ENCODE data around the gene FLT1. TPM values are rescaled to one million over a fixed set of nuclear protein-coding genes. Genes with fewer than 3 reads are reported as not detected.

The FLT1 gene
- total RNA-seq, 2 experiments from 2014 or later = 2.5 to 3.3 TPM

DNA sequence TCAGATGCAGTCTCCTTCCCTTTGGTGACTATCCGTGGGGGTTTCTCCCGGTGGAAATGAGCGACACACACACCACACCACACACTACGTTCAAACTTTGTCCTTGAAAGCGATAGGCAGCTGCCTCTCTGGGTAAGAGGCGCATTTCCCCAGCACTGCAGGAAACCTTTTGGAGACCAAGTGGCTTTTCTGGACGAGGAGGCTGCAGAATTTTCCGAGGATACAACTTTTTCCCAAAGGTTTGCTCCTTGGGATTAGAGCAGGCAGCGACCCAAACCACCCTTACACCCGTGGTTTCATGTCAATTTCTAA lies 38.2 kb upstream of the FLT1 start:
- no peak for DNase-seq
- Mint-ChIP-seq H3K27ac (no peak overlapping the region), H3K36me3 (no peaks in the 10 kb centered on the region), H3K27me3 (peaks cover 43% of the 10 kb centered on the region), H3K4me1 (no peaks in the 10 kb centered on the region), H3K9me3 (no peaks in the 10 kb centered on the region), H3K4me3 (peak overlapping the region; percentile 52)

DNA sequence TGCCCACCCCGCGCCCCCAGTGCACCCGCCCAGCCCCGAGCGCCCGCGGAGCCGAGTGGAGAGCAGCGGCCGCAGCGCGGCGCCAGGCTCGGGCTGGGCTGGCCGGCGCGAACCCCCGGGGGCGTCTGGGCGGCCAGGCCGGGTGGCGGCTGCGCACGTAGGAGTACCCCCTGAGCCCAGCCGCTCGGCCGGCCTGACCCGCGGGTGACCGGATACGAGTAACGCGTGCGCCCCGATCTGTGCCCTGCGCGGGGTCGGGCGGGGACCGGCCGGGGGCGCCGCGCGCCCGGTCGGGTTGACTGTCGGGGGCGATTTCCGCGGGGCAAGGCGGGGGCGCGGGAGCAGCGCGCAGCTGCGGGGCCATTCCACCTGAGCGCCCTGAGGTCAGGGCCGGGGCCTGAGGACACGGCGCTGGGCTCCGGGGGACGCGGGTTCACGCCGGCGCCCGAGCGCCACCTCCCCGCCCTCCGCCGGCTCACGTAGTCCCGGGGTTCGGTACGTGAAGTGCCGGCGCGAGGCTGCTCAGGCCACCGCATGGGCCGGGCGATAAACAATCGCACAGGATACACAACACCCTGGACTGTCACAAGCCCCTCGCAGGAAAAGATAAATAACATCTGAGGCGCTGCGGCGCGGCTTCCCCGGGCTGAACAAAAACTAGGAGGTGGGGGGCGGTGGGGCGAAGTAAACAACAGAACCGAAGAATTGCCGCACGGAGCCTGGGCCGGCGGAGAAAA lies 37.6 kb upstream of the FLT1 start:
- Mint-ChIP-seq H3K36me3 (no peaks in the 10 kb centered on the region), H3K27ac (no peak overlapping the region), H3K4me1 (peaks cover 4% of the 10 kb centered on the region), H3K4me3 (peak overlapping the region; percentile 52), H3K27me3 (peaks cover 48% of the 10 kb centered on the region), H3K9me3 (no peaks in the 10 kb centered on the region)
- DNase-seq = no peak

DNA sequence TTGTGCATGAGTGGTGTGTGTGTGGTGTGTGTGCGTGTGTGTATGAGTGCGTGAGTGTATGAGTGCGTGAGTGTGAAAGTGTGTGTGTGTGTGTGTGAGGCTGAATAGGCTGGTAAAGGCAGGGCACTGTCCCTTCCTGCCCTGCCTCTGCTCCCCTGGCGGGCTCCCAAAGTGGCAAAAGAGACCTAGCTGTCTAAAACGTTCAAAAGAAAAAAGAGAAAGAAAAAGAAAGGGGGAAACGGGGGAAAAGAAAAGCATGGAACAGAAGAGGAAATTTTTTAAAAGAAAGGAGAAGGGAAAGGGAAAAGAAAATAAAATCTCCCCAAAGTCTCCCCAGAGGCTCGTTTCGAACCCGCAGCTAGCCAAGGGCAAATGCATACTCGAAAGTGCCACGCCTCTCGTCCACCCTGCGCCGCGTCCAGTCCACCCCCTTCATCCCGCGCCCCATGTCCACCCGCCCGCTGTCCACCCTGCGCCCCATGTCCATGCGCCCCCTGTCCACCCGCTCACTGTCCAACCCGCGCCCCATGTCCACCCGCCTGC lies 37.0 kb upstream of the FLT1 start:
- no peak for DNase-seq
- no peaks in the 10 kb centered on the region for H3K36me3 Mint-ChIP-seq
- H3K9me3 Mint-ChIP-seq = no peaks in the 10 kb centered on the region
- no peak overlapping the region for H3K27ac Mint-ChIP-seq
- peaks cover 48% of the 10 kb centered on the region for H3K27me3 Mint-ChIP-seq
- no peak overlapping the region for H3K4me3 Mint-ChIP-seq
- H3K4me1 Mint-ChIP-seq = peaks cover 4% of the 10 kb centered on the region

DNA sequence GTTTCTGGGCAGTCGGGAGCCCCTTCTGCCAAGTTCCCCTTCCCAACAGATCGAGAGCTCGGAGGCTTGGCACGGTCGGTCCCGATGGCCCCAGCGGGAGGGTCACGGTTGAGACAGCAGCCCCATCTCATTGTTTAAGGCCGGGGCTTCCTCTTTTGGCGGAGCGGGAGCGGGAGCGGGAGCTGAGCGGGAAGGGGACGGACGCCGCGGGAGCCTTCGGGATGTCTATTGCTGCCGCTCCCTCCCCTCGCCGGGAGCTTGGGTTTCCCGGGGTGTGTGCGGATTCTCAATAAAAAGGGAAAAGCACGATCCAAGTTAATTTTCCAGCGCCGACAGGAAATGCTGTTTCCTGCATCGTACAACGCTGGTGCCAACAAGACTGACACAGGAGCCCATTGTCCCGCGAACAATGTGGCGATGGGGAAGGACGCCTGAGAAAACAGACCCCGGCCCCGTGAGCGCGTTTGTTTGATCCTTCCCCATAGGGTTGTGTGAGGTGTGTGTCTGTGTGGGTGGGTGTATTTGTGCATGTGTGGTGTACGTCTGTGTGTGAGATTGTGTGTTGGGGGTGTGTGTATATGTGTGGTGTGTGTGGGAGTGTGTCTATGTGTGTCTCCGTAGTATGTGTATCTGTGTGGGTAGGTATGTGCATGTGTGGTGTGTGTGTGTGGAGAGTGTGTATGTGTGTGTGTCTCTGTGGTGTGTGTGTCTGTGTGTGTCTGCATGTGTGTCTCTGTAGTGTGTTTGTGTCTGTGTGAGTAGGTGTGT lies 36.3 kb upstream of the FLT1 start:
- peaks cover 46% of the 10 kb centered on the region for H3K27me3 Mint-ChIP-seq
- H3K27ac Mint-ChIP-seq = no peak overlapping the region
- DNase-seq = no peak
- H3K9me3 Mint-ChIP-seq = no peaks in the 10 kb centered on the region
- peaks cover 4% of the 10 kb centered on the region for H3K4me1 Mint-ChIP-seq
- no peak overlapping the region for H3K4me3 Mint-ChIP-seq
- no peaks in the 10 kb centered on the region for H3K36me3 Mint-ChIP-seq

DNA sequence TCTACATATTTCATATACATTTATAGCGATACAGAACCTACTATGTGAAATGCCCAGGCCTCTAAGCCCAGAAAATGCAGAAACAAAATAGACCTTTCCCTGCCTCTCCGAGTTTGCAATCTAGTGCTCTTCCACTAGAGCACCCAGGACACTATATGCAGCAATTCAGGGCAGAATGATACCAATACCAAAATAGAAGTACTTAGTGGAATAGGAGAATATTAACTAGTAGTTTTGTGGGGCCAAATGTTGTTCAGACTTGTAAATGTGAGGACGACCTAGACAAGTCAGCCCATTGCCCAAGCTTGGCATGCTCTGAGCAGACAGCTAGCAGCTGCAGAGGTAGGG lies 35.8 kb upstream of the FLT1 start:
- Mint-ChIP-seq H3K4me1 (peaks cover 4% of the 10 kb centered on the region), H3K27ac (no peak overlapping the region), H3K4me3 (no peak overlapping the region), H3K27me3 (peaks cover 46% of the 10 kb centered on the region), H3K36me3 (no peaks in the 10 kb centered on the region), H3K9me3 (no peaks in the 10 kb centered on the region)
- no peak for DNase-seq

DNA sequence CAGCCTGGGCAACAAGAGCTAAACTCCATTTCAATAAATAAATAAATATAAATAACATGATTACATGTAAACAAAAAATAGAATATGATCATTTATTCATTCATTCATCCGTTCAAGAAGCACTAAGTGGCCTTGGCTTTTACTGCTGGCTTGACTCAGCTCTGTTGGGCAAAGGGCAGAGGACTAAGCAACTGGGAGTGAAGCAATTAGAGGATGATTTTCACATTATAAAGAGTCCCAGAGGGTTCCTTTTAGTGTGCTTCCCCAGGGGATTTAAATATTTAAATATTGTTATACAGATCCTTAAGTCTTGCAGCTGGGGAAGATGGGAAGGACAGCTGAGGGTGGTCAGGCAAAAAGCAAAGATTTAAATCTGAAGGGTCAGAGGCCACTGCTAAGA lies 34.9 kb upstream of the FLT1 start:
- DNase-seq = no peak
- Mint-ChIP-seq H3K27ac (no peak overlapping the region), H3K36me3 (no peaks in the 10 kb centered on the region), H3K27me3 (peaks cover 51% of the 10 kb centered on the region), H3K9me3 (no peaks in the 10 kb centered on the region), H3K4me3 (no peak overlapping the region), H3K4me1 (peaks cover 4% of the 10 kb centered on the region)

DNA sequence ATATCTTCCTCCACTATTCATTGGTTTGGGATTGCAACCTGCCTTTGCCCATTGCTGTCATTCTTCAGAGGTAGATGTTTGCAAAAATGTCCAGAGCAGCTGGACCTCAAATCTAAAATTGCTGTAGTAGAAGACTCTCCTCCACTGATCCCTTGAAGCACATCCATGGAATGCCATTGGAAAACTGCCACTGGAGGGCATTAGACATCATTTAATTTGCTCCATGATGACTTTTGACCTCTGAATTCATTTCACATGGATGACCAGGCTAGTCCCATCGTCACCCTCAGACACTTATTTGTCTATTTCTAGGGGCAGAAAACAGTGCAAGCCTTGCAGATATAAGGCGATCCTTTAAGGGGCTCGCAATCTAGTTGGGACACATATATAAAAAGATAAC lies 33.9 kb upstream of the FLT1 start:
- Mint-ChIP-seq H3K4me1 (peaks cover 6% of the 10 kb centered on the region), H3K27me3 (peaks cover 50% of the 10 kb centered on the region), H3K4me3 (no peak overlapping the region), H3K36me3 (no peaks in the 10 kb centered on the region), H3K9me3 (no peaks in the 10 kb centered on the region), H3K27ac (no peak overlapping the region)
- DNase-seq = no peak

DNA sequence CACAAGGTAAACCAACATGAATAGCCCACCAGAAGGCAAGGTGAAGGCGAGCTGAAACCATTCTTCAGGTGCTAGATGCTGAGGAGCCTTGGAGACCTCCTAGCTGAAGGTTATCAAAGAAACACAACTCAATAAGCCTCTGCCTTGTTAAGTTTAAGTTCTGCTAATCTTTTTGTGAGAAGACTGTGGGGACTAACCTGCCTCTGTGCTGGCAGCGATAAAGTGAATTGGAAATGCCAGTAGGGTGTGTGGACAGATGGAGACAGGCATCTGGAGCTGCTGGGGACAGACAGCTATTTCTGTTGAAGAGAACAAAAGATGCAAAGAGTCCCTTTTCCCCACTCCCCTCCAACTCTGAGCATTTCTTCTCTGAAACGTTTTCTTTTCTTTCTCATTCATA lies 33.5 kb upstream of the FLT1 start:
- Mint-ChIP-seq H3K9me3 (no peaks in the 10 kb centered on the region), H3K4me3 (no peak overlapping the region), H3K27me3 (peaks cover 50% of the 10 kb centered on the region)

DNA sequence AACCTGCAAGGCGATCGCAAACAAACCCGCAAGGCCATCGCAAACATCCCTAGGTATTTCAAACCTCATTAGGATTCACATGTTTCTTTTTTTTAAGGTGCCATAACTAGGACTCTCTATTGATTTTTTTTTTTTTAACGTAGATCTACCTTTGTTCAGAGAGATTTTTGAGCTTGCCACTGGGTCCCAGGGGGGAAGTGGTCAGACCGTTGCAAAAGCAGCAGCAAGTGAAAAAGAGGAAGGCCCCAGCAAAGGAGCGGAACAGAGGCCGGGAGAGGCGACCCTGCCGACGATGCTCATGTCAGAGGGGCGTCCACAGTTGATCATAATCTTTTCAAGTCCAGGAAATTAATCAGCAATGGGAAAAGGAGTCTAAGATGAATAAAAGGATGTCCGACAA lies 32.7 kb upstream of the FLT1 start:
- peaks cover 6% of the 10 kb centered on the region for H3K4me1 Mint-ChIP-seq
- DNase-seq = no peak
- H3K9me3 Mint-ChIP-seq = no peaks in the 10 kb centered on the region
- no peaks in the 10 kb centered on the region for H3K36me3 Mint-ChIP-seq
- no peak overlapping the region for H3K27ac Mint-ChIP-seq
- no peak overlapping the region for H3K4me3 Mint-ChIP-seq
- H3K27me3 Mint-ChIP-seq = peaks cover 42% of the 10 kb centered on the region

More for the DNA sequence above, 33.5 kb upstream of the FLT1 start:
- DNase-seq = no peak
- no peaks in the 10 kb centered on the region for H3K36me3 Mint-ChIP-seq
- no peak overlapping the region for H3K27ac Mint-ChIP-seq
- H3K4me1 Mint-ChIP-seq = peaks cover 6% of the 10 kb centered on the region

DNA sequence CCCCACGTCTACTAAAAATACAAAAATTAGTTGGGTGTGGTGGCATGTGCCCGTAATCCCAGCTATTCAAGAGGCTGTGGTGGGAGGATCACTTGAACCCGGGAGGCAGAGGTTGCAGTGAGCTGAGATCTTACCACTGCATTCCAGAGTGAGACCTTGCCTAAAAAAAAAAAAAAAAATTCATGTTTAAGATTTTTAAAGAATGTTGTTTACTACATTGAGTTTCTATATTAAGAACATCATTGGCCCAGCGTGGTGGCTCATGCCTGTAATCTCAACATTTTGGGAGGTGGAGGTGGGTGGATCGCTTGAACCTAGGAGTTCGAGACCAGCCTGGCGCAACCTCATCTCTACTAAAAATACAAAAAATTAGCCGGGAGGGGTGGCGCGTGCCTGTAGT lies 31.9 kb upstream of the FLT1 start:
- H3K4me3 Mint-ChIP-seq = no peak overlapping the region
- H3K36me3 Mint-ChIP-seq = no peaks in the 10 kb centered on the region
- H3K27me3 Mint-ChIP-seq = peaks cover 45% of the 10 kb centered on the region
- H3K27ac Mint-ChIP-seq = no peak overlapping the region
- no peaks in the 10 kb centered on the region for H3K9me3 Mint-ChIP-seq
- DNase-seq = no peak
- H3K4me1 Mint-ChIP-seq = peaks cover 6% of the 10 kb centered on the region

DNA sequence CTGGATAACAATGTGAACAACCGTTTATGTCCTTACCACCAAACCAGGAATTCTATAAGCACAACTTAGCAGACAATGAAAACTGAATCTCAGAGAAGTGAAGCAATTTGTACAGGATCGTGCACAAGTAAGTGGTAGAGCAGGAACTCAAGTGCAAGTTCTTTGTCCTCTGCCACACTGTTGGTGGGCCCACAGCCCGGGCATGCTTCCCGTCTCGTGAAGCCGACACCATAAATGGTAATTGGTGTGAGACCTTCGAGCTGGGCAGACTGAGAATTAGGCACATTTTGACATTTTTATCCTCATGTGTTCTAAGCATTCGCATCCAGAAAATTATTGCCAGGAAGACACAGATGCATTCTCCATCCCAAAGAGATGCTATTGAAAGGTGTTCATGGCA lies 27.9 kb upstream of the FLT1 start:
- no peak overlapping the region for H3K27ac Mint-ChIP-seq
- no peak for DNase-seq
- no peaks in the 10 kb centered on the region for H3K36me3 Mint-ChIP-seq
- H3K4me3 Mint-ChIP-seq = no peak overlapping the region
- H3K27me3 Mint-ChIP-seq = peaks cover 41% of the 10 kb centered on the region
- peaks cover 6% of the 10 kb centered on the region for H3K4me1 Mint-ChIP-seq
- H3K9me3 Mint-ChIP-seq = no peaks in the 10 kb centered on the region

DNA sequence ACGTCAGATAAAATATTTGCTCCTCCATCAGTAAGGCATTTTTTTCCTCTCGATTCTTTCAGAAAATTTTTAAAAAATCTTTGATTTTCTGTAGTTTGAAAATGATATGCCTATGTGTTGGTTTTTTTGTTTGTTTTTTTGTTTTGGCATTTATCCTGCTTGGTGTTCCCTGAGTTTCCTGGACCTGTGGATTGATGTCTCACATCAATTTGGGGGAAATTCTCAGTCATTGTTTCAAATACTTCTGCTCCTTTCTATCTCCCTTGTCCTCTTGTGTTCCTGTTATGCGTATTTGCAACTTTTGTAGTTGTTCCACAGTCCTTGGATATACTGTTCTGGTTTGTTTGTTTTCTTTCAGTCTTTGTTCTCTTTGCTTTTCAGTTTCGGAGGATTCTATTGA lies 18.8 kb upstream of the FLT1 start:
- H3K4me1 Mint-ChIP-seq = no peaks in the 10 kb centered on the region
- H3K27ac Mint-ChIP-seq = no peak overlapping the region
- no peaks in the 10 kb centered on the region for H3K9me3 Mint-ChIP-seq
- peaks cover 15% of the 10 kb centered on the region for H3K27me3 Mint-ChIP-seq
- H3K36me3 Mint-ChIP-seq = no peaks in the 10 kb centered on the region
- H3K4me3 Mint-ChIP-seq = no peak overlapping the region
- DNase-seq = no peak

DNA sequence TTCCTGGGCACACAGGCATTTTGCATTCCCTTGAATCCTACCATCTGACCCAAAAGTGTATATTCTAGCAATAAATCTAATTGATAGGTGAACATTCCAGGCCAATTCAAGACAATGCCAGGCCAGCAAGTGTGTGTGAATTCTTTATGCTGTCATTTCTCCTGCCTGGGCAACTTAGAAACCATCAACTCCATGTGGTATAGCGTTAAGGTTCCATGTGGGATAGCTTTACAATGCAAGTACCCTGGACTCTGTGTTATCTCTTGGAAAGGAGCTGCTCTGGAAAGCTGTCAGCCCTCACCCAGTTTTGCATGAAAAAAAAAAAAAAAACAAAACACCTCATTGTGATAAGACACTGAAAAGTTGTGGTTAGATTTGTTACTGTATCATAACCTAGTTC lies 15.6 kb upstream of the FLT1 start:
- DNase-seq = no peak
- no peak overlapping the region for H3K27ac Mint-ChIP-seq
- H3K27me3 Mint-ChIP-seq = peaks cover 5% of the 10 kb centered on the region

DNA sequence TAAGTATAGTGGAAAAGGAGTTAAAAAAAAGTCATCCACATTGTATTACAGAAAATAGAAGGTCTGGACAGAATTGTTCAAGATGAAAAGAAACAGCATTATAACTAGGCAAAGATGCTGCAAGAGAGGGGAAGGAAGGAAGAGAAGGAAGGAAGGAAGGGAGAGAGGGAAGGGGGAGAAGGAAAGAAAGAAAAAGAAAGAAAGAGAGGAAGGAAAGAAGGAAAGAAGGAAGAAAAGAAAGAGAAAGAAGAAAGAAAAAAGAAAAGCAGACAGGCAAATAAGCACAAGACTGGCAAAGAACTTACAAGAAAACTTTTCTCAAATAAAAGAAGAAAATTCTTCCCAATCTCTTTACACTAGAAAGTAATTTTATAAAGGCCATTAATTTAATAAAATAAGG lies 15.1 kb upstream of the FLT1 start:
- H3K27me3 Mint-ChIP-seq = peaks cover 3% of the 10 kb centered on the region
- H3K4me1 Mint-ChIP-seq = peaks cover 6% of the 10 kb centered on the region
- no peaks in the 10 kb centered on the region for H3K9me3 Mint-ChIP-seq
- H3K4me3 Mint-ChIP-seq = no peak overlapping the region
- DNase-seq = no peak
- H3K36me3 Mint-ChIP-seq = no peaks in the 10 kb centered on the region
- H3K27ac Mint-ChIP-seq = no peak overlapping the region

More for the DNA sequence above, 15.6 kb upstream of the FLT1 start:
- H3K4me3 Mint-ChIP-seq = no peak overlapping the region
- no peaks in the 10 kb centered on the region for H3K9me3 Mint-ChIP-seq
- no peaks in the 10 kb centered on the region for H3K36me3 Mint-ChIP-seq
- H3K4me1 Mint-ChIP-seq = peaks cover 2% of the 10 kb centered on the region

DNA sequence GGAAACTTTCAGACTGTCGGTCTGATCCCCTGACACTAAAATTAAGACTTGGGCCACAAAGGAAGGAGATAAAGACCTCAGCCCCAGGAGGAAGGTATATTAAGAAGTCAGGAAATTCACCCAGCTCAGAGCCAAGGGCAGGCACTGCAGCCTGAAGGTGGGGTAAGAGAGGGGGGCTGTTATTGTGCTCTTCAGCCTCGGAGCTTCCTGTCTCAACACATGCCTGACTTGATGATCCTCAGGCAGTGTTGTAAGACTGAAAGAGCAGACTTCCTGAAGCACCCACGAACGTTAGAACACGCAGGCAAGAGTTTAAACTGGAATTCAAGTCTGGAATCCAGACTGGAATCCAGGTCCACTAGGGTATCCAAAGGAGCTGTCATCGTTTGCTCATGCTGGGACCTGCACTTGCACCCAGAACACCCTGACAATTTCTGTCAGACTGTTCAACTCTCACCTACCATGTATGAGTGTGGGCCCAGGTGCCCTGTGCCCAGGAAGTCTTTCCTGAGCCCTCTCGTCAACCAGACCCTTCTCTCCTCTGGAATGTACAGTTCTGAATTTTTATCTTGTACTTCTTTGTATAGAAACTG lies 10.7 kb upstream of the FLT1 start:
- no peak for DNase-seq
- H3K27ac Mint-ChIP-seq = no peak overlapping the region
- H3K4me3 Mint-ChIP-seq = no peak overlapping the region
- peaks cover 8% of the 10 kb centered on the region for H3K4me1 Mint-ChIP-seq
- no peaks in the 10 kb centered on the region for H3K36me3 Mint-ChIP-seq
- no peaks in the 10 kb centered on the region for H3K27me3 Mint-ChIP-seq
- no peaks in the 10 kb centered on the region for H3K9me3 Mint-ChIP-seq

All from activated naive CD8-positive, alpha-beta T cell treated with anti-CD3 and anti-CD28 coated beads for 36 hours (primary cell).